ENCODE results near the gene STK38.

DNA sequence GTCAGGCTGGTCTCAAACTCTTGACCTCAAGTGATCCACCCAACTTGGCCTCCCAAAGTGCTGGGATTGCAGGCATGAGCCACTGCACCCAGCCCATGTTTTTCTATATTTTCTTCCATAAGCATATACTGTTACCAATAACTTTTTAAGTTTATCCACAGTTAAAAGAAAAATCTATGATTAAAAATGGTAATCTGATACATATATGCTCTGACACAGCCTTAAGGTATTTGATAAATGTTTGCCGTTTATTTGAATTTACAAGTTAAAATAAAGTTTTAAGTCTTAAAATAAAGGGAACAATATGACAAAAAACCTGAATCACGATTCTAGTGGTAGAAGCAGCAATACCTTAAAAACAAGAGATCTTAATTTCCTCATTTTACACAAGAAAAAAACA lies 5.2 kb downstream of the STK38 start:
- TF ChIP-seq CTCF (conservative IDR thresholded peaks at IDR 0.05): no peak
- no peak for TF ChIP-seq EZH2 (IDR thresholded peaks at IDR 0.05; ENCODE audit: low read depth)
